GM19463 (cell line): ENCODE results near the gene BRI3BP.
A peak's percentile ranks its signal among the peaks of the same experiment; 100 is the strongest.
"Not testable (repeated sequence)": the region's sequence is repeated elsewhere in the genome, so short reads cannot be mapped to it uniquely, and the experiment has no call there.

Experiments
- ATAC-seq: cut with Tn5 transposase; IDR thresholded peaks from one replicate; pipeline ENCODE4 v1.9.1; 2021; ENCODE audit warnings: mild to moderate bottlenecking, moderate library complexity; ENCODE audit not compliant: unreplicated experiment

Gene BRI3BP

DNA sequence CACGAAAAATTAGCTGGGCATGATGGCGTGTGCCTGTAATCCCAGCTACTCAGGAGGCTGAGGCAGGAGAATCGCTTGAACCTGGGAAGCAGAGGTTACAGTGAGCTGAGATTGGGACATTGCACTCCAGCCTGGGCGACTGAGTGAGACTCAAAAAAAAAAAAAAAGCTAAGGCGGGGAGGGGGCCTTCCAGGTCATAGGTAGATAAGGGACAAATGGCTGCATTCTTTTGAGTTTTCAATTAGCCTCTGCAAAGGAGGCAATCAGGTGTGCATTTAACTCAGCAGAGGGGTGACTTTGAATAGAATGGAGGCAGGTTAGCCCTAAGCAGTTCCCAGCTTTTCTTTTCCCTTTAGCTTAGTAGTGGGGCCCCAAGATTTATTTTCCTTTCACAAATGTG is 71.0 kb downstream of the BRI3BP start:
- ATAC-seq = no peak

DNA sequence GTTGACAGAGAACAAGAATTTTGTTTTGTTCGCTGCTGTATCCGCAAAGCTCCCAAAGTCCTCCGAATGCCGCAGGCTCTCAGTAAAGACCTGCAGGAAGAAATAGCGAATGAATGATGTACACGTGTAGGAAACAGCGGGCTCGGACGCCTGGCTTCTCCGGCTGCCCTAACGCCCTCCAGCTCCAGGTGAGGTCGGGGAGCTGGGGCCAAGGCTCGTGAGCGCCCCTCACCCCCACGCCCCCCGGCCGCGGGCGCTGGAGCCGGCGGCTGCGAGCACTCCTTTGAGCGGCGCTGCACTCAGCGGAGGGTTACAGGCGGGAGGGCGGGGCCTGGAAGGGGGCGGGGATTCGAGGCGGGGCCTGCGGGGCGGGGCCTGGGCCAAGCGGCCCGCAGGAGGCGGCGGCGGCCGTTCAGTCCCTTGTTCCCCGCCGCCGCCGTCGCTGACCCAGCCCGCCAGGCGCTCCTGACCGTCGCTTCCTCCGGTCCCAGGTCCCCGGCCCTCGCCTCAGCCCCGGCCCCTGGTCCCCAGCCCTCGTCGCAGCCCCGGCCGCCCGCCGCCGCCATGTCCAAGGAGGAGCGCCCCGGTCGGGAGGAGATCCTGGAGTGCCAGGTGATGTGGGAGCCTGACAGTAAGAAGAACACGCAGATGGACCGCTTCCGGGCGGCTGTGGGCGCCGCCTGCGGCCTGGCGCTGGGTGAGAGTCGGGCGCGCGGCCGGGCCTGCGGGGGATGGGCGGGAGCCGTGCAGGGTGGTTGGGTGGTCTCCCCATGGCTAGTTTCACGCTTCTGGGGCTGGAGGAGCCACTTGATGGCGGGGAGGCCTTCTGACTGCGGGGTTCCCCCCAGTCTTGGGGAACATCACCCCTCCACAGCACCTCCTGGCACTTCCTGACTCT is 71.8 kb downstream of the BRI3BP start, which contains the start of gene AACS:
TSS of gene AACS (plus strand) at position 415 of the 898 bp plus-strand sequence. CDS start at position 565, 150 bp downstream.
- ATAC-seq = peak; percentile 88

DNA sequence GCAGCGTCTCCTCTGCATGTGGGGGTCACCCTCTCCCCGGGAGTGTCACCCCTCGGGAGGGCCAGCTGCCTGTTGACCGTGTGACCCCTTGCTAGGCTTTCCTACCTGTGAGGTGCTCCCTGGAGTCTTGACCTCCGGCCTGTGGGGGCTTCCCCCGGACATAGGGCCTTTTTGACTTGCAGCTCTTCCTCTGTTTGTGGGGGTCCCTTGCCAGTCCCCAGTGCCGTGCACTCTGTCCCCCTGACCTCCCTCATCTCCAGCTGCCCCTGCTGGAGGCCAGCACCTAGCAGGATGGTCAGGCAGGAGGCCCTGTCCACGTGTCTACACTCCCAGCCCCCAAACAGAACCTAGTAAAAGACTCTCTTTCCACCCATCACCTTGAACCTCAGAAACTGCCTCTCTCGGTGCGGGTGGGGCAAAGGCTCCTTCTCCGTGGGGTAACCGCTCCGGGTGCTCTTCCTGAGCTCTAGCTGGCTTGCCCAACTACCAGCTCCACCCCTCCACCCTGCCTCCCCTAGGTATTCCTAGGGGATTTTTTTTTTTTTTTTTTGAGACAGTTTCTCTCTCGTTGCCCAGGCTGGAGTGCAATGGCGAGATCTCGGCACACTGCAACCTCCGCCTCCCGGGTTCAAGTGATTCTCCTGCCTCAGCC is 72.6 kb downstream of the BRI3BP start:
- ATAC-seq = peak; percentile 7

DNA sequence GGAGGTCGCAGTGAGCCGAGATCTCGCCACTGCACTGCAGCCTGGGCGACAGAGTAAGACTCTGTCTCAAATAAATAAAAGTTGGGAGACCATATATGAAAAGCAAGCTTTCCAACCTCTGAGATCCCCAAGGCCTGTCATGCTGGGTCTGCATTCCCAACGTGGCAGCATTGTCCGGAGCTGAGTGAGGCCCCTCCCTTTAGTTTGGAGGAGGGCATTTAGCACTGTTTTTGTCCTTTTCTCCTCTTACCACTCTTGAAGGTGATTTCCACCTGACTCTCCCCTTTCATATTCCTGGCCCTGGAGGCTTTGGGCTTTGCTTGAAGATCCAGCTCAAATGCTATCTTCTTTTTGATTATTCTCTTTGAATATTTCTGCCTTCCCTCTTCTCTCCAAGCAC is 74.9 kb downstream of the BRI3BP start:
- no peak for ATAC-seq

DNA sequence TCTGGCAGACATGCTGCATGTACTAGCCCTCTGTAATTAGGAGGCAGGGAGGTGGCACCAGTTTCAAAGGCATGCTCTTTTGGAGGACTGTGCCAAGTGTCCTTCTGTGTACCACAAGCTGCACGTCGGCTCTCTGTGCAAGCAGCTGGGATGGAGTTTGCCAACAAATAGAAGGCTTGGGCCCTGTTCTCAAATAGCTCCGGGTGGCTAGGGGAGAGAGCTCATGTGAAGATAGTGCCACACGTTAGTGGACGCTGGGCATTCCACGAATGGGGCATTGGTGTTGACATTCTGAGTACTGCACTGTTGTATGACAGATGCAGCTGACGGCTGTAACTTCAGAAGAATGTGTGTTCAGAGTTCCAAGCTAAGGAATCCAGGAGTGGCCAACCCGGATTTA is 76.2 kb downstream of the BRI3BP start:
- ATAC-seq = no peak

DNA sequence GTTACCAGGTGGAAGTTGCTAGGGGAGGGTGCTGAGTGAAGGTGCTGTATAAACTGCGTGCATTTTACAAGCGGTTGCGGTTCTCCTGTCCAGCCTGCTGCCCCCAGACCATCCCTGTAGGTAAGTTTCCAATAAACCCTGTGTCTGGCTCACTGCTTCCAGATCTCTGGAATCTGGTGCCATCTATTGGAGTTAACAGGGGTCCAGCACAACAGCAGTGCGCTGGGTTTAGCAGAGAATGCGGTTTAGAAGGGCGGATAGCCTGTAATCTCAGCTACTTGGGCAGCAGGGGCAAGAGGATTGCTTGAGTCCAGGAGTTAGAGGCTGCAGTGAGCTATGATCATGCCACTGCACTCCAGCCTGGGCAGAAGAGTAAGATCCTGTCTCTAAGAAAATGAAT is 76.7 kb downstream of the BRI3BP start:
- ATAC-seq = no peak

DNA sequence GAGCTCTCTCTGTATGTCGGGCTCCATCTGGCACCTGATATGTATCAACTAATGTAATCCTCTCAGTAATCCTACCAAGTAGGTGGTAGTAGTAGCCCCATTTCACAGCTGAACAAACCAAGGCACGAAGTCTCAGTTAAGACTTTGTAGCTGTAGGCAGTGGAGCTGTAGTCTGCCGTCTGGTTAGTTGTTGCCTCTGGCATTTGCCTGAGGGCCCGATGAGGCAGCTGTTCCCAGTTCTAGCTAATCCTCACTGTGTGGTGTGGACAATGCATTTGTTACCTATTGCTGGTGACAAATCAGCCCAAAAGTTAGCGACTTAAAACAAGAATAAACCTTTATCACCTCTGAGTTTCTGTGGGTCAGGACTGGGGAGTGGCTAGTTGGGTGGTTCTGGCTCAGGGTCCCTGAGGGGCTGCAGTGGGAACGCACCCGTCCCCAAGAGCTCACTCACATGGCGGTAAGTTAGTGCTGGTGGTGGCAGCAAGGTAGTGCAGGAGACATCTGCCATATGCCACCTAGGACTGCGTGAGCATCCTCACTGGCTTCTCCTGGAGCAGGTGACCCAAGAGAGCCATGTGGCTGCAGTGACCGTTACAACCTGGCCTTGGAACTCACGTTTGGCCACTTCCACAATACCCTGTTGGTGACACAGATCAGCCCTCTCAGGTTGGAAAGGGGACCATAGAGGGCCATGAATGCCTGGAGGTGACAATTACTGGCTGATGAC is 77.4 kb downstream of the BRI3BP start:
- ATAC-seq = peak; percentile 7

DNA sequence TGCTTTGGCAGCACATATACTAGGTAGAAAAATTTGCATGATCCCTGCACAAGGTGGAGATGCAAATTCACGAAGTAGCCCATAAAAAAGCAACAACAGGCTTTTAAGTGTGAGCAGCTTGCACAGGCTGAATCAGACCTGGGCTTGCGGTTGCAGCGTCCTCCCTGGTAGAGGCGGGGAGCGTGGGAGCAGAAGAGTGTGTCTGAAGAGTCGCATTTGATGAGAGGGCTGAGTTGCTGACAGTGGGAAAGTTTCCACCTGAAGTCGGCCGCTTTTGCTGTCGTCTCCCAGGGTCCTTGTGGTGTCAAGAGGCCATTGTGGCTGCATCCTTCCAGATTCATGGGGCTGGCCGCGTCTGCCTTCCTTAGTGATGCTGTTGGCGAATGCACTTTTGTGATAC is 78.0 kb downstream of the BRI3BP start:
- ATAC-seq = peak; percentile 80

DNA sequence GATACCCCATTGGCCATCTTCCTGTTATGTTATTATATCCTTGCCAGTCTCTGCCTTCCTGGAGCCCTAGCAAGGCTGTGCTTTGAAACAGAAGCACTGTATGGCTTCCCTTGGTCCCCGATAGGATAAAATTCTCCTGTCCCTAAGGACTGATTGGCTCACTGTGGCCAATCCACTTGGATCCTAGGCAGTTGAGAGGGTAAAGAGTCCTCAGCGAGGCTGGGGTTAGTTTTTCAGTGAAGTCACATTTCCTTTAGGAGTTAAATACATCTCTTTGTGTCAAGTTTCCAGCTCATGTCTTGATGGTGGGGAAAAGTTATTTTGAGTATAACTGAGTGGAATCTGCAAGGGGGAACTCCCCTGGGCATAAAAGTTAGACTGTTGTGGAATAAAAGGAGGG is 79.1 kb downstream of the BRI3BP start:
- ATAC-seq = no peak

DNA sequence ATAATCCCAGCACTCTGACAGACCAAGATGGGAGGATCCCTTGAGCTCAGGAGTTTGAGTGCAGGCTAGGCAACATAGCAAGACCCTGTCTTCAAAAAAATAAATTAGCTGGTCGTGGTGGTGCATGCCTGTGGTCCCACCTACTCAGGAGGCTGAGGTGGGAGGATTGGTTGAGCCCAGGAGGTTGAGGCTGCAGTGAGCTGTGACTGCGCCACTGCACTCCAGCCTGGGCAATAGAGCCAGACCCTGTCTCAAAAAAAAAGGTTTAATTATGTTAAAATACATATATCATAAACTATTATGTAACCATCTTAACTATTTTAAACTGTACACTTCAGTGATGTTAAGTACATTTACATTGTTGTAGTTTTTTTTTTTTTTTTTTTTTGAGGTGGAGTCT is 80.8 kb downstream of the BRI3BP start:
- ATAC-seq = not testable (repeated sequence)

DNA sequence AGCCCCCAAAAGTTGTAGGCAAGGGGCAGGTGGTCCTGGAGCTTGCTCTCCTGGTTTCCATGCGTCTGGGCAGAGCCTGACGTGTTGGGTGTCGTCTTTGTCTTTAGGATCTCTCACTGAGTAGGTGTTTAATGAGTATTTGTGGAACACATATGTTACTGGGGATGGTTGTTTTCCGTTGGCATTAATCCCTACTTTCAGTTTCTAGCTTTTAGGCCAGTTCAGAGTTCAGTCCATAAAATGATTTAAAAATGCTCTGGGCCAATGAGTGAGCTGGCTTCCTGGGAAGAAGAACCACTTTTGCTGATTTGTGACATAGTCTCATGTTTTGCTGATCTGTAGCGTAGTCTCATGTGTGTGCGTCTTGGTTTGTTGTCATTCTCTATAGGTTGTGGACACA is 82.7 kb downstream of the BRI3BP start:
- no peak for ATAC-seq

DNA sequence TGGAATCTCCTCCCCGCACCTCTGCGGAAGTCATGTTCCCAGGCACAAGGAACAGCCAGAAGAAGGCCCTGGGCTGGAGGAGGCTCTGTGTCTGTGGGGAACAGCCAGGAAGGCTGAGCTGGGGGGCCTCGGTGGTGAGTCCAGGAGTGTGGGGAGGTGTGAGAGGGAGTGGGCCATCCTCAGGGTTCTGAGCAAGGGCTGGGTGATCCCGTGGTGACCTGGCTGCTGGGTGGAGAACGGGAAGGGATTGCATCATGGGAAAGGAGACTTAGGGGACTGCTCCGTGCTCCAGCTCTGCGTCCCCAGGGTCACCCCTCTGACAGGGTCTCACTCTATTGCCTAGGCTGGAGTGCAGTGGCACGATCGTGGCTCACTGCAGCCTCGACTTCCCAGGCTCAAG is 85.6 kb downstream of the BRI3BP start:
- ATAC-seq = no peak

DNA sequence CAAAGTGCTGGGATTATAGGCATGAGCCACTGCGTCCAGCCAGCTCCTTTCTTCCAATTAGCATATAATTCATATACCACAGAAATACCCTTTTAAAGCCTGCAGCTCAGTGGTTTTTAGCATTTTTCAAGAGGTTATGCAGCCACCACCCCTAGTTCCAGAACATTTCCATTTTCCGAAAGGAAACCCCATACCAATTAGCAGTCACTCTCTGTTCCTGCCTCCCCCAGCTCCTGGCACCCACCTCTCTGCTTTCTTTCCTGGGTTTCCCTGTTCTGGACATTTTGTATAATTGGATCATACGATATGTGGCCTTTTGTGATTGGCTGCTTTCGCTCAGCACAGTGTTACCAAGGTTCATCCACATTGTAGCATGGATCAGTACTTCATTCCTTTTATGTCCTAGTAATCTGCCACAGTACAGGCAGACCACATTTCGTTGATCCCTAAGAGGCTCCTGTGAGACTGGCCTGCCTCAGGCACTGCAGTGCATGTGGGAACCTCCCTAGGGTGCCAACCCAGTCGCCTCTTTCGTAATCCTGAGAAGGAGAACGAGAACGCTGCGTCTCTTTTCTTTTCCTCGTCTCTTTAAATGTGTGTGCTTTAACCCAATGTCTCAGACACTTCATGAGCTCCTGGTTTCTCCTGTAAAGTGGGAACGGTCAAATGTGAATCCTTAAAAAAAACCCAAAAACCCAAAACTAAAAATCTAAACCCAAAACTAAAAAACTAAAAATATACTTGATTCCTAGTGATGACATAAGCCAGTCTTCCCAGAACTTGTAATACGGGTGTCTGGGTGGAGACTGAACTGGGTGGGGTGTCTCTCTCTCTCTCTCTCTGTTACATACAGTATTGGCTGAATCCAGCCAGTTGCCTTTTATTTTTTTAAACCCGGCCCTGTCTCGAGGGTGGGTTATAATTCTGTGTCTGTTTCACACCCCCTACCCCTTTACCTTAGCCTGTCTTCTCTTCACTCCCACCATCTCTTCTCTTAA is 86.5 kb downstream of the BRI3BP start:
- no peak for ATAC-seq
